Measurements from ENCODE around the gene FBLN1. TPM values are rescaled to one million over a fixed set of nuclear protein-coding genes. Genes with fewer than 3 reads are reported as not detected.

FBLN1 gene
- polyA plus RNA-seq, 1 of the 3 experiments (the other 2 are of a cell fraction) = 147 TPM

- TF ChIP-seq USF2 (IDR thresholded peaks at IDR 0.05; ENCODE audit: borderline replicate concordance, low read depth, low read length) (no peak), NRF1 (IDR thresholded peaks at IDR 0.05; ENCODE audit: low read depth, low read length) (no peak), EZH2phosphoT487 (IDR thresholded peaks at IDR 0.05; ENCODE audit: borderline replicate concordance, low read depth) (no peak), FOXJ3 (CRISPR knock-in tag; IDR thresholded peaks at IDR 0.05) (no peak), YY1 (IDR thresholded peaks at IDR 0.05; ENCODE audit: low read depth) (peak; percentile 70; the same call in 1 of the 2 replicates), TAF1 (IDR thresholded peaks at IDR 0.05; ENCODE audit: borderline replicate concordance, low read depth, low read length) (no peak), SIN3A (IDR thresholded peaks at IDR 0.05; ENCODE audit: borderline replicate concordance, low read depth, low read length) (no peak), GABPA (IDR thresholded peaks at IDR 0.05; ENCODE audit: low read depth) (no peak), PBX3 (IDR thresholded peaks at IDR 0.05) (no peak), MAX (IDR thresholded peaks at IDR 0.05; ENCODE audit: low read depth) (peak; percentile 66; the same call in 1 of the 2 replicates), RAD21 (IDR thresholded peaks at IDR 0.05; ENCODE audit: low read length) (peak; percentile 98), MXI1 (IDR thresholded peaks at IDR 0.05; ENCODE audit: low read depth, low read length) (peak; percentile 76), GATA2 (CRISPR knock-in tag; IDR thresholded peaks at IDR 0.05) (no peak), ZBTB33 (IDR thresholded peaks at IDR 0.05; ENCODE audit: borderline replicate concordance, low read depth) (no peak), FOSL2 (IDR thresholded peaks at IDR 0.05; ENCODE audit: borderline replicate concordance, low read depth) (no peak), POLR2AphosphoS5 (IDR thresholded peaks at IDR 0.05; ENCODE audit: low read depth, low read length) (no peak), CTCF (IDR thresholded peaks at IDR 0.05) (peak; percentile 98), ELF1 (IDR thresholded peaks at IDR 0.05) (no peak), RFX5 (IDR thresholded peaks at IDR 0.05; ENCODE audit: low read length) (no peak), TCF12 (IDR thresholded peaks at IDR 0.05) (0 out of 2 replicates have a peak, but pooled peaks have one; percentile 35), FOXM1 (IDR thresholded peaks at IDR 0.05; ENCODE audit: low read depth) (no peak), RCOR1 (IDR thresholded peaks at IDR 0.05; ENCODE audit: low read length) (no peak)
Measured at GRCh38 chr22:45553351-45554039, 50.8 kb downstream of the FBLN1 start (continued).
